ENCODE data around the gene CRYBG2. TPM values are rescaled to one million over a fixed set of nuclear protein-coding genes. Genes with fewer than 3 reads are reported as not detected.
A peak's percentile ranks its signal among the peaks of the same experiment; 100 is the strongest.

Gene CRYBG2
- total RNA-seq, 1 donor from 2014 or later: 2.8 TPM

DNA sequence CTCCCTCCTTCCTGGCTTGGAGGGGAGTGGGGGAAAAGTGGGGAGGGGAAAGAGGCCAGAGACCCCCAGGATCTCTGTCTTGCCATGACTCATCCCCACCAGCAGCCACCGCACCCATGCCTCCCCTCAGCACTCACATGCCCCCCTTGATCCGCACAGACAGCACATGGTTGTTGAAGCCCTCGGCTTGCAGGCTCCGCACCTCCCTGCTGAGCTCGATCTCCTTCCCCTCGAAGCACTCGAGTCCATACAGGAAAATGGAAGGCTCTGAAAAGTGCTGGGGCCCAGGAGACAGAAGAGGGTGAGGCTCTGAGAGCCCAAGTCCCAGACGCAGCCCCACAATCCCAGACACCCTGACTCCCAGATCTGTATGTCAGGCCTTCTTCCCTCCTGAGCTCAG lies 25.3 kb downstream of the CRYBG2 start:
- H3K4me3 ChIP-seq (ENCODE audit: low read depth, low read length): no peak overlapping the region
- DNase-seq (ENCODE audit: low read depth): no peak
- TF ChIP-seq, protein P1, sequence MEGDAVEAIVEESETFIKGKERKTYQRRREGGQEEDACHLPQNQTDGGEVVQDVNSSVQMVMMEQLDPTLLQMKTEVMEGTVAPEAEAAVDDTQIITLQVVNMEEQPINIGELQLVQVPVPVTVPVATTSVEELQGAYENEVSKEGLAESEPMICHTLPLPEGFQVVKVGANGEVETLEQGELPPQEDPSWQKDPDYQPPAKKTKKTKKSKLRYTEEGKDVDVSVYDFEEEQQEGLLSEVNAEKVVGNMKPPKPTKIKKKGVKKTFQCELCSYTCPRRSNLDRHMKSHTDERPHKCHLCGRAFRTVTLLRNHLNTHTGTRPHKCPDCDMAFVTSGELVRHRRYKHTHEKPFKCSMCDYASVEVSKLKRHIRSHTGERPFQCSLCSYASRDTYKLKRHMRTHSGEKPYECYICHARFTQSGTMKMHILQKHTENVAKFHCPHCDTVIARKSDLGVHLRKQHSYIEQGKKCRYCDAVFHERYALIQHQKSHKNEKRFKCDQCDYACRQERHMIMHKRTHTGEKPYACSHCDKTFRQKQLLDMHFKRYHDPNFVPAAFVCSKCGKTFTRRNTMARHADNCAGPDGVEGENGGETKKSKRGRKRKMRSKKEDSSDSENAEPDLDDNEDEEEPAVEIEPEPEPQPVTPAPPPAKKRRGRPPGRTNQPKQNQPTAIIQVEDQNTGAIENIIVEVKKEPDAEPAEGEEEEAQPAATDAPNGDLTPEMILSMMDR (conservative IDR thresholded peaks at IDR 0.05; ENCODE audit: low read depth, low read length): no peak

DNA sequence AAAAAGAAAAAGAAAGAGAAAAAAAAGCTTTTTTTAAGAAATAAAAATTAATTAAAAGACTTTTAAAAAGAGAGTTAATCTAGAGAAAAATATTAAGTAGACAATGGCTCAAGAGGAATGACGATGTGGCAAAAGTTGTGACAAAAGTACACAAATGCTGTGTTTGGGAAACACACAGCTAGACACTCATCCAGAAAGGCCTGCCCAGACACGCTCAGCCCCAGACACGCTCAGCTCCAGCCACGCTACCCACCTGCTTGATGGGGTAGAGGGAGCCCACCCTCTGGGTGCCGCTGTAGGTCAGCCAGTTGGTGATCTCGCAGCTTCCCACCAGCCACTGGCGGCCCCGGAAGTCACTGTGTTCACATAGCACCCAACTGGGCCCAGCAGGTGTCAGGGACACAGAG lies 26.0 kb downstream of the CRYBG2 start:
- no peak for DNase-seq (ENCODE audit: low read depth)
- TF ChIP-seq, protein P1 (conservative IDR thresholded peaks at IDR 0.05; ENCODE audit: low read depth, low read length): no peak
- H3K4me3 ChIP-seq (ENCODE audit: low read depth, low read length): no peak overlapping the region

DNA sequence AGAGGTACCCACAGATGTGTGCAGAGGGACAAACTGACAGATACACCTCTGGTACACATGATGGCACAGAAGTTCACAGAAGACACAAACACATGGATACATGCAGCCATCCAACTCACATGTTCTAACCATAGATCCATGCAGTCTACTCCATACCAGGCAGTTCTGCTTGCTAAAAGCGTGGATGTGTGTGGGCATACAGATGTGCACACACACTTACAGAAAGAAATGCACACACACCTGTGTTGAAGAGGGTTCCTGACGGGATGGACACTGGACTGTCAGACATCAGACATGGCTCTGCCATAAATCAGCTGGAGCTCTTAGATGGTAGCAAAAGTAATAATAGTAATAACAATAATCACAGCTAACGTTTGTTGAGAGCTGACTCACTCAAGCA lies 29.4 kb downstream of the CRYBG2 start:
- no peak for DNase-seq (ENCODE audit: low read depth)
- no peak overlapping the region for H3K4me3 ChIP-seq (ENCODE audit: low read depth, low read length)
- TF ChIP-seq, protein P1 (conservative IDR thresholded peaks at IDR 0.05; ENCODE audit: low read depth, low read length): no peak

DNA sequence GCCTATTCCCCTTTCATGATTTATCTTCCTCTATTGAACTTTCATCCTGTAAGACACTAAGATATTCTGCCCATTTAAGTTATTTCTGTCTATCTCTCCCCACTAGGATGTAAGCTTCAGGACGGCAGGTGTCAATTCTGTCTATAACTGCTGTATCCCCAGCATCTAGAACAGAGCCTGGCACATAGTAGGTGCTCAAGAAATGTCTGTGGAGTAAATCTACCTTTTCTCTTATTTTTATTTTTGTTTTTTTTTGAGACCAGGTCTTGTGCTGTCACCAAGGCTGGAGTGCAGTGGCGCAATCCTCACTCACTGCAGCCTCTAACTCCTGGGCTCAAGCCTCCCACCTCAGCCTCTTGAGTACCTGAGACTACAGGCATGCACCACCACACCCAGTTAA lies 30.5 kb downstream of the CRYBG2 start:
- TF ChIP-seq, protein P1 (conservative IDR thresholded peaks at IDR 0.05; ENCODE audit: low read depth, low read length): no peak
- H3K4me3 ChIP-seq (ENCODE audit: low read depth, low read length): no peak overlapping the region
- DNase-seq (ENCODE audit: low read depth): no peak

DNA sequence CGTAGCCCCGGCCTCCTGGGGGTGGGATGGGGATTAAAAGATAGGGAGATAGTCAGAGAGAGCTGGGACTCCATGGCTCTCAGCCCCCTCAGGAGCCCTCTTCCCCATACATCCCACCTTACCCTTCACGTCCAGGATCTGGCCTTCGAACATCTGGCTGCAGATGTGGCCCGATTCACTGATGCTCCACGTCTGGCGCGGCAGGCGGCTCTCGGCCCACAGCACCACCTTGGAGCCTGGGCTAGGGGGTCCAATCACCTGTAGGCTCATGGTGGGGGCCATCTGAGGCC lies 31.9 kb downstream of the CRYBG2 start:
- DNase-seq (ENCODE audit: low read depth): no peak
- no peak overlapping the region for H3K4me3 ChIP-seq (ENCODE audit: low read depth, low read length)
- TF ChIP-seq, protein P1 (conservative IDR thresholded peaks at IDR 0.05; ENCODE audit: low read depth, low read length): no peak

DNA sequence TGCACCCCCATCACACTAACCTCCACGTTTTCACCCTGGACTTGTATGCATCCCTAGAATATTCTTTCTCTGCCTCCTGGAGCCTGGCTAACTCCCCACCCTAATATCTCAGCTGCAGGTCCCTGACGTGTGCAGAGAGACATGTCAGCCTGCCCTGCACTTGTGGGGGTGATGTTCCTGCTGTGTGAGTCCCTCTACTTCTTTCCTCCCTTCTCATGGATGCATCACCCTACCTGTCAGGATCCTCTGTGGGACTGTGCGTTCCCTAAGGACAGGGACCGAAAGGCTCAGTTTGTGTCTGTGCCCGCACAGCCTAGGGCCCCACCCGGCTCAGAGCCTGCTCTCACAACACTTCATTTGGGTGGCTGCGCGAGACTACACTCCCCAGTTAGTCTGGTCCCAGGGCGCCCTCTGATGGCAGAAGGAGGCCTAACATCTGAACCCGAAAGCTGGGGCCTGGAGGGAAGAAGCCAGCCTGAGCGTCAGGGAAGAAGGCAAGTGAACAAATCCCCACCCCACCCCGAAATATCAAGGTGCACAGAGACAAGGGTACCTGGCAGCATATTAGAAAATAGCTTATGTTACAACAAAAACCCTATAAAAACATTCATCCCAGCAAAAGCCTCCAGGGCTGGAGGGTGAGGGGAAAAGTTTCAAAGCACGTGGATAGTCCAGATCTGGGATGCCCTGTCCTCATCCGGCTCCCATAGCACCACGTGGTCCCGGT lies 32.5 kb downstream of the CRYBG2 start:
- TF ChIP-seq, protein P1 (conservative IDR thresholded peaks at IDR 0.05; ENCODE audit: low read depth, low read length): peak; percentile 85
- no peak overlapping the region for H3K4me3 ChIP-seq (ENCODE audit: low read depth, low read length)
- DNase-seq (ENCODE audit: low read depth): no peak

DNA sequence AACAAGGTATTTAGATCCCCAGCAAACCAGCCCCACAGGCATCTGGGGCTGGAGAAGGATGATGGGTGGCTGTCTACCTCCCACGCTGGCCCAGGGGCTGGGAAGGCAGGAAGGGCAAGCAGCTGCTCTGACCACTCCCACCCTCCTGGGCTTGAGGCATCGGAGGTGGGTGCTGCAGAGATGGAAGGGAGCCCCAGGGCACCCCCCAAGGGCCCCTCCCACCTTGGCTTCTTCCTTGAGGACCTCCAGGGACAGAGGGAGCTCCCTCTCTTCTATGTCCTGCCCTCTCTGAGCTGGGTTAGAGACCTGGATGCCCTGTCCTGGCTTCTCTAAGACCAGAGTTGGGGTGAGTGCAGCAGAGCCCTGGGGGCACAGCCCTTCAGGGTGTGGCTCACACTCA lies 33.0 kb downstream of the CRYBG2 start:
- no peak for DNase-seq (ENCODE audit: low read depth)
- H3K4me3 ChIP-seq (ENCODE audit: low read depth, low read length): no peak overlapping the region
- TF ChIP-seq, protein P1 (conservative IDR thresholded peaks at IDR 0.05; ENCODE audit: low read depth, low read length): no peak
